ENCODE results near the gene CTNS. TPM values are rescaled to one million over a fixed set of nuclear protein-coding genes. Genes with fewer than 3 reads are reported as not detected.

Gene CTNS
- total and polyA plus RNA-seq, 2 of the 13 experiments (the other 11 are each of a cell fraction or from before 2014, with no cell fraction given), result 9.5 to 13.7 TPM

DNA sequence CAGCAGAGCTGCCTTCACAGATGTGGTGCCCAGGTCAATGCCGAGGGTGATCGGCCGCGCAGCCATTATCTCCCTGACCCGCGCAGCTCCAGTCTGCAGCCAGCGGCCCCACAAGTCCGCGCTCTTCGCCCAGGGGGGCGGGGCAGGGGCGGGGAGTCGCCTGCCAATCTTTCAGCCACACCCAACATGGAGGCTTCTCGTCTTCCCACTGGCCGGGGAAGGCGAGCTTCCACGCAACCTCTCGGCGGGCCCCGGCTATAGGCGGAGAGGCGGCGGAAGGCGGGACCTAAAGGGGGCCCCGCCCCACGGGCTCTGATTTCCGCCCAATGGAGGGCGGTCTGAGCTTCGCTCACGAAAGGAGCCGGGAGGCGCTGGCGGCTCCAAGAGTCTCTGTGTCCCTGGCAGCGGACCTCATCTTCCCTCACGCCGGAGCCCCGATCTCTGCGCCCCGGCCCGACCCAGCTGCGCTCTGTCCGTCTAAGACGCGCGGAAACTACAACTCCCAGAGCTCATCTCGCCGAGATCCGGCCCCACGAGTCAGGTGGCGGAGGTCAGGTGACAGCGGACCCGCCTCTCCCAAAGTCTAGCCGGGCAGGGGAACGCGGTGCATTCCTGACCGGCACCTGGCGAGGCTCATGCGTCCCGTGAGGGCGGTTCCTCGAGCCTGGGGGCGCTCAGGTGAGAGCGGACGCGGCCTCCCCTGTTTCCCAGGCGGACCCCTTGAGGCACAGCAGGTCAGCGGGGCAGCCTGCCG is at the start of gene CTNS, which contains the start of gene SHPK (continued):
- TF ChIP-seq, protein P1, sequence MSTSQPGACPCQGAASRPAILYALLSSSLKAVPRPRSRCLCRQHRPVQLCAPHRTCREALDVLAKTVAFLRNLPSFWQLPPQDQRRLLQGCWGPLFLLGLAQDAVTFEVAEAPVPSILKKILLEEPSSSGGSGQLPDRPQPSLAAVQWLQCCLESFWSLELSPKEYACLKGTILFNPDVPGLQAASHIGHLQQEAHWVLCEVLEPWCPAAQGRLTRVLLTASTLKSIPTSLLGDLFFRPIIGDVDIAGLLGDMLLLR (CRISPR knock-in tag; IDR thresholded peaks at IDR 0.05), result peak; percentile 72
- TF ChIP-seq KLF11 (CRISPR knock-in tag; IDR thresholded peaks at IDR 0.05) (0 out of 2 replicates have a peak, but pooled peaks have one; percentile 27), SETDB1 (CRISPR knock-in tag; IDR thresholded peaks at IDR 0.05; ENCODE audit: borderline replicate concordance) (no peak), ESRRA (CRISPR knock-in tag; IDR thresholded peaks at IDR 0.05; ENCODE audit: low read depth) (peak; percentile 36; the same call in 1 of the 2 replicates), ZNF639 (CRISPR knock-in tag; conservative IDR thresholded peaks at IDR 0.05) (peak; percentile 8; the same call in 1 of the 2 replicates), CBX1 (IDR thresholded peaks at IDR 0.05; ENCODE audit: low read depth) (peak; percentile 55), ISX (CRISPR knock-in tag; conservative IDR thresholded peaks at IDR 0.05) (no peak), ZNF451 (CRISPR knock-in tag; IDR thresholded peaks at IDR 0.05) (peak; percentile 53), ZNF512B (CRISPR knock-in tag; IDR thresholded peaks at IDR 0.05; ENCODE audit: borderline replicate concordance) (no peak), HOXA9 (CRISPR knock-in tag; IDR thresholded peaks at IDR 0.05; ENCODE audit: borderline replicate concordance) (no peak), ZNF546 (CRISPR knock-in tag; conservative IDR thresholded peaks at IDR 0.05) (0 out of 2 replicates have a peak, but pooled peaks have one; percentile 46), POGZ (CRISPR knock-in tag; IDR thresholded peaks at IDR 0.05) (peak; percentile 57), ZNF83 (CRISPR knock-in tag; IDR thresholded peaks at IDR 0.05; ENCODE audit: borderline replicate concordance) (peak; percentile 83), NR2F2 (IDR thresholded peaks at IDR 0.05; ENCODE audit: borderline replicate concordance, low read depth) (no peak), MLX (CRISPR knock-in tag; IDR thresholded peaks at IDR 0.05) (peak; percentile 7; the same call in 1 of the 2 replicates), ZNF230 (CRISPR knock-in tag; IDR thresholded peaks at IDR 0.05) (peak; percentile 15), MTA1 (CRISPR knock-in tag; IDR thresholded peaks at IDR 0.05; ENCODE audit: borderline replicate concordance) (no peak)
- TF ChIP-seq, protein P2, sequence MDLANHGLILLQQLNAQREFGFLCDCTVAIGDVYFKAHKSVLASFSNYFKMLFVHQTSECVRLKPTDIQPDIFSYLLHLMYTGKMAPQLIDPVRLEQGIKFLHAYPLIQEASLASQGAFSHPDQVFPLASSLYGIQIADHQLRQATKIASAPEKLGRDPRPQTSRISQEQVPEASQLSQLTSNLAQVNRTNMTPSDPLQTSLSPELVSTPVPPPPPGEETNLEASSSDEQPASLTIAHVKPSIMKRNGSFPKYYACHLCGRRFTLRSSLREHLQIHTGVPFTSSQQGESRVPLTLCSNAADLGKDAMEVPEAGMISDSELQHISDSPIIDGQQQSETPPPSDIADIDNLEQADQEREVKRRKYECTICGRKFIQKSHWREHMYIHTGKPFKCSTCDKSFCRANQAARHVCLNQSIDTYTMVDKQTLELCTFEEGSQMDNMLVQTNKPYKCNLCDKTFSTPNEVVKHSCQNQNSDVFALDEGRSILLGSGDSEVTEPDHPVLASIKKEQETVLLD (CRISPR knock-in tag; IDR thresholded peaks at IDR 0.05; ENCODE audit: low read depth), result 0 out of 2 replicates have a peak, but pooled peaks have one; percentile 21
- TF ChIP-seq, protein P3, sequence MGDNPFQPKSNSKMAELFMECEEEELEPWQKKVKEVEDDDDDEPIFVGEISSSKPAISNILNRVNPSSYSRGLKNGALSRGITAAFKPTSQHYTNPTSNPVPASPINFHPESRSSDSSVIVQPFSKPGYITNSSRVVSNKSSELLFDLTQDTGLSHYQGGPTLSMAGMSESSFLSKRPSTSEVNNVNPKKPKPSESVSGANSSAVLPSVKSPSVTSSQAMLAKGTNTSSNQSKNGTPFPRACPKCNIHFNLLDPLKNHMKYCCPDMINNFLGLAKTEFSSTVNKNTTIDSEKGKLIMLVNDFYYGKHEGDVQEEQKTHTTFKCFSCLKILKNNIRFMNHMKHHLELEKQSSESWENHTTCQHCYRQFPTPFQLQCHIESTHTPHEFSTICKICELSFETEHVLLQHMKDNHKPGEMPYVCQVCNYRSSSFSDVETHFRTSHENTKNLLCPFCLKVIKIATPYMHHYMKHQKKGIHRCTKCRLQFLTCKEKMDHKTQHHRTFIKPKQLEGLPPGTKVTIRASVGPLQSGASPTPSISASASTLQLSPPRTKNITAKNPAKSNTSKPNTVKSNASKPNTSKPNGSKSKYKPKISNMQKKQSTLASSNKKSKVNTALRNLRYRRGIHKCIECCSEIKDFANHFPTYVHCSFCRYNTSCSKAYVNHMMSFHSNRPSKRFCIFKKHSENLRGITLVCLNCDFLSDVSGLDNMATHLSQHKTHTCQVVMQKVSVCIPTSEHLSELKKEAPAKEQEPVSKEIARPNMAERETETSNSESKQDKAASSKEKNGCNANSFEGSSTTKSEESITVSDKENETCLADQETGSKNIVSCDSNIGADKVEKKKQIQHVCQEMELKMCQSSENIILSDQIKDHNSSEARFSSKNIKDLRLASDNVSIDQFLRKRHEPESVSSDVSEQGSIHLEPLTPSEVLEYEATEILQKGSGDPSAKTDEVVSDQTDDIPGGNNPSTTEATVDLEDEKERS (CRISPR knock-in tag; IDR thresholded peaks at IDR 0.05), result peak; percentile 33; the same call in 1 of the 2 replicates

Measured in HepG2 (cell line).